Mucosa of descending colon (tissue), 3 donors: Measurements from ENCODE around the gene SMPD3. TPM values are rescaled to one million over a fixed set of nuclear protein-coding genes. Genes with fewer than 3 reads are reported as not detected.

ENCODE experiments used
- ATAC-seq: fragments of 200-7000 bp; cut with Tn5 transposase; one replicate; pipeline ENCODE4 v1.9.1; 2020; ENCODE audit warnings: mild to moderate bottlenecking, moderate library complexity
- DNase-seq, 3 donors: peaks; one replicate each; pipeline ENCODE4 v3.0.0-alpha.2; 2020
- H3K36me3 ChIP-seq: fragments of 200-600 bp; one replicate; pipeline ENCODE4 v1.8.0; 2021; ENCODE audit warnings: low read depth, mild to moderate bottlenecking
- H3K4me1 ChIP-seq: fragments of 200-600 bp; one replicate; pipeline ENCODE4 v1.8.0; 2021; ENCODE audit warnings: low read depth, mild to moderate bottlenecking
- H3K4me3 ChIP-seq: fragments of 200-600 bp; one replicate; pipeline ENCODE4 v1.8.0; 2021; ENCODE audit warnings: mild to moderate bottlenecking
- H3K9me3 ChIP-seq: fragments of 200-600 bp; one replicate; pipeline ENCODE4 v1.8.0; 2021; ENCODE audit warnings: mild to moderate bottlenecking
- intact Hi-C, 2 donors: fragments of 100-400 bp; cut with DNase I in 1 of 2; cut with micrococcal nuclease in 1 of 2; formaldehyde crosslinking; loops; one replicate each; pipeline versions ENCODE4 v1.11.0 to v1.11.1; 2022; cut with DNase I, micrococcal nuclease
- total RNA-seq, 3 donors: library from RNA; stranded (reverse); fragmentation: NEBNext Ultra II Directional in 2 of 3; extraction: Animal tissue kit (Norgen Biotek cat#: 25700) in 2 of 3; gene quantifications; one replicate each; pipeline versions ENCODE4 v1.2.1 to v1.2.4, GENCODE V29; 2021 to 2023
- TF ChIP-seq, protein P1 (sequence below): fragments of 200-600 bp; IDR thresholded peaks from one replicate; pipeline ENCODE4 v1.8.0; 2022; ENCODE audit warnings: antibody characterized with exemption, mild to moderate bottlenecking
- donor health status: DM: no; HTN: no; CAD: no; lungs with moderate emphysema.
- donor health status: DM: no; HTN: no; CAD: no.
- donor health status: DM: no; HTN: yes; CAD: no.

SMPD3 gene
- total RNA-seq, 3 donors from 2014 or later, result 31.8 to 82.7 (median 62.3) TPM

DNA sequence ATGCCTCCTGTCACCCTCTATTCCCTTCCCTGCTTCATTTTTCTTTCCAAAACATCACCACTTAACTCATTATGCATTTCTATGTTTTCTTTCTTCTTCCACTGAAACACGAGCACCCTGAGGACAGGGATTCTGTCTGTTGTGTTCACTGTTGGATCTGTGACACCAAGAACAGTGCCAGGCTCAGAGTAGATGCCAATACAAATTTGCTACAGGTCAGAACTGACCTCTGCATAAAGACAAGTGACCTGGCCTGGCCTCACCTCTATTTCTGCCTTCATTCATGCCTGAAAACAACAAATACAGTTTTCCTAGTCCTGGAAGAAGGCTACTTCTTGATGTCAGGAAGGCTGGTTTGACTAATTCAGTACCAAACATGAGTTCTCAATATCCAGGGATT is 45.1 kb downstream of the SMPD3 start:
- Histone ChIP-seq H3K36me3 (no peaks in the 10 kb centered on the region), H3K4me1 (no peaks in the 10 kb centered on the region), H3K9me3 (no peaks in the 10 kb centered on the region), H3K4me3 (no peak overlapping the region)
- TF ChIP-seq, protein P1, sequence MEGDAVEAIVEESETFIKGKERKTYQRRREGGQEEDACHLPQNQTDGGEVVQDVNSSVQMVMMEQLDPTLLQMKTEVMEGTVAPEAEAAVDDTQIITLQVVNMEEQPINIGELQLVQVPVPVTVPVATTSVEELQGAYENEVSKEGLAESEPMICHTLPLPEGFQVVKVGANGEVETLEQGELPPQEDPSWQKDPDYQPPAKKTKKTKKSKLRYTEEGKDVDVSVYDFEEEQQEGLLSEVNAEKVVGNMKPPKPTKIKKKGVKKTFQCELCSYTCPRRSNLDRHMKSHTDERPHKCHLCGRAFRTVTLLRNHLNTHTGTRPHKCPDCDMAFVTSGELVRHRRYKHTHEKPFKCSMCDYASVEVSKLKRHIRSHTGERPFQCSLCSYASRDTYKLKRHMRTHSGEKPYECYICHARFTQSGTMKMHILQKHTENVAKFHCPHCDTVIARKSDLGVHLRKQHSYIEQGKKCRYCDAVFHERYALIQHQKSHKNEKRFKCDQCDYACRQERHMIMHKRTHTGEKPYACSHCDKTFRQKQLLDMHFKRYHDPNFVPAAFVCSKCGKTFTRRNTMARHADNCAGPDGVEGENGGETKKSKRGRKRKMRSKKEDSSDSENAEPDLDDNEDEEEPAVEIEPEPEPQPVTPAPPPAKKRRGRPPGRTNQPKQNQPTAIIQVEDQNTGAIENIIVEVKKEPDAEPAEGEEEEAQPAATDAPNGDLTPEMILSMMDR, result no peak
- ATAC-seq (no peak), DNase-seq (no peak)
- intact Hi-C loops, result no loop called here

GRCh38 chr16:68402748-68403040 is 45.6 kb downstream of the SMPD3 start:
- TF ChIP-seq, protein P1, result no peak
- Histone ChIP-seq H3K36me3 (no peaks in the 10 kb centered on the region), H3K4me3 (no peak overlapping the region), H3K9me3 (no peaks in the 10 kb centered on the region), H3K4me1 (no peaks in the 10 kb centered on the region)
- ATAC-seq (no peak), DNase-seq (no peak)
- intact Hi-C loops, result no loop called here

- ATAC-seq, result no peak
- peak in 1 of 3 donors; percentile 5 for DNase-seq
These were observed 46.2 kb downstream of the SMPD3 start for GRCh38 chr16:68401871-68402747.

DNA sequence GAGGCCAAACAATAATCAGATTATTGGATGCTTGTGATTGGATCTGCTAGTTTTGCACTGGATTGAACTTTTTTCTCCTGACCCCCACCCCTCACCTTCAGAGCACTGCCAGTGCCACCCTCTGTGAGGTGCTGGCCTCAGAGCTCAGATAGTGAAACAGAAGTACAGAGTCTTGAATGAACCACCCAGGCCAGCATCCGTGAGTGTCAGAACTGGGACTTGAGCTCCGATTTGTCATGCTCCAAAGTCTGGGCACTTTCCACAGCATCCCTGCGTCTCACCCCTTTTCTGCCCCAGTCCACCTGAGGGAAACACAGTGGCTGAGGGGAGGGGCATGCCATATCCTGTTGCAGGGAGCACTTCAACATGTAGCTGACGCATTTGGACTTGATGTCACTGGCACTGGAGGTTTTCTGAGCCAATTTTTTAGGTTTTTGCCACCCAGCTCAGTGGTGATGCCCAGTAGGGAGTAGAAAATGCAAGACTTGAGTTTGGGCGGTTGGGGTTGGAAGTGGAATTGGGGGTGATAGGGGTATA is 47.3 kb downstream of the SMPD3 start:
- TF ChIP-seq, protein P1, result no peak
- Histone ChIP-seq H3K4me3 (no peak overlapping the region), H3K4me1 (peaks cover 6% of the 10 kb centered on the region), H3K36me3 (no peaks in the 10 kb centered on the region), H3K9me3 (no peaks in the 10 kb centered on the region)
- no peak for DNase-seq
- intact Hi-C loops, result no loop called here
- ATAC-seq, result no peak

More at GRCh38 chr16:68401871-68402747, 46.2 kb downstream of the SMPD3 start:
- H3K4me1 ChIP-seq, result no peaks in the 10 kb centered on the region
- intact Hi-C loops, result no loop called here
- no peaks in the 10 kb centered on the region for H3K9me3 ChIP-seq
- TF ChIP-seq, protein P1, result no peak
- no peak overlapping the region for H3K4me3 ChIP-seq
- no peaks in the 10 kb centered on the region for H3K36me3 ChIP-seq

GRCh38 chr16:68400083-68400923 is 48.0 kb downstream of the SMPD3 start:
- intact Hi-C loops, result no loop called here
- Histone ChIP-seq H3K4me3 (no peak overlapping the region), H3K9me3 (no peaks in the 10 kb centered on the region), H3K36me3 (no peaks in the 10 kb centered on the region), H3K4me1 (peaks cover 6% of the 10 kb centered on the region)
- ATAC-seq (no peak), DNase-seq (peak in 1 of 3 donors; percentile 11)
- TF ChIP-seq, protein P1, result no peak
